Tibial nerve (tissue), 4 donors: ENCODE results near the gene PKHD1. TPM values are rescaled to one million over a fixed set of nuclear protein-coding genes. Genes with fewer than 3 reads are reported as not detected.

ENCODE experiments used
- DNase-seq, 2 donors: peaks; one replicate each; pipeline ENCODE4 v3.0.0-alpha.2; 2019; ENCODE audit warnings: low spot score in 2 of 2
- H3K27ac ChIP-seq, 4 donors: fragments of 200-600 bp; sonication (generic) in 3 of 4; one replicate each; pipeline ENCODE4 v1.5.1; 2017 to 2019; ENCODE audit warnings: mild to moderate bottlenecking in 1 of 4
- H3K27me3 ChIP-seq, 2 donors: fragments of 200-600 bp; sonication (generic) in 1 of 2; one replicate each; pipeline versions ENCODE4 v1.5.1 to v1.6.0; 2017 to 2019
- H3K36me3 ChIP-seq, 3 donors: fragments of 200-600 bp; sonication (generic); one replicate each; pipeline ENCODE4 v1.5.1; 2018 to 2019
- H3K4me1 ChIP-seq, 4 donors: fragments of 200-600 bp; sonication (generic) in 3 of 4; one replicate each; pipeline ENCODE4 v1.5.1; 2017 to 2019
- H3K4me3 ChIP-seq, 4 donors: fragments of 200-600 bp; sonication (generic) in 3 of 4; one replicate each; pipeline ENCODE4 v1.5.1; 2017 to 2019; ENCODE audit warnings: mild to moderate bottlenecking in 1 of 4, moderate library complexity in 1 of 4
- H3K9me3 ChIP-seq, 4 donors: fragments of 200-600 bp; sonication (generic) in 3 of 4; one replicate each; pipeline ENCODE4 v1.5.1; 2017 to 2019
- EP300 ChIP-seq, 2 donors: sonication (generic); formaldehyde crosslinking; IDR thresholded peaks; one replicate each; pipeline ENCODE4 v1.6.1; 2017; ENCODE audit warnings: antibody characterized with exemption in 2 of 2, mild to moderate bottlenecking in 1 of 2
- POLR2A ChIP-seq, 2 donors: fragments of 450-650 bp; IDR thresholded peaks; one replicate each; pipeline ENCODE4 v1.6.1; 2017; ENCODE audit warnings: antibody characterized with exemption in 2 of 2, mild to moderate bottlenecking in 2 of 2, moderate library complexity in 2 of 2
- WGBS, 2 donors: methylation state at CpG; one replicate each; pipeline ENCODE4 v1.1.5; 2018; 5-methylcytosine and 5-hydroxymethylcytosine counted together
- total RNA-seq, 4 donors: library from RNA; depleted of rRNA; stranded (reverse); fragments of >200 nt; gene quantifications; one replicate each; pipeline ENCODE4 v1.1.0, GENCODE V29; 2016
- TF ChIP-seq, protein P1 (sequence below), 5 experiments: fragments of 200-600 bp in 3 of 5; fragments of 450-650 bp in 2 of 5; sonication (generic) in 3 of 5; IDR thresholded peaks; one replicate each; pipeline ENCODE4 v1.5.1; 2016 to 2019; ENCODE audit warnings: antibody characterized with exemption in 5 of 5, mild to moderate bottlenecking in 3 of 5, moderate library complexity in 2 of 5

The PKHD1 gene
- total RNA-seq, 4 donors from 2014 or later = under 0.01 to 0.22 (median 0.20) TPM

GRCh38 chr6:51812231-51812630 is 275.2 kb downstream of the PKHD1 start:
- H3K4me1 ChIP-seq = no peaks in the 10 kb centered on the region
- DNase-seq = no peak
- H3K27ac ChIP-seq = no peak overlapping the region
- WGBS, 2 donors = 82 to 88% methylated on average over 1 of the region's 1 CpG
- H3K27me3 ChIP-seq = no peaks in the 10 kb centered on the region
- peaks cover 0 to 11% (median 2%) of the 10 kb centered on the region in 4 donors for H3K9me3 ChIP-seq
- H3K36me3 ChIP-seq = no peaks in the 10 kb centered on the region
- TF ChIP-seq, protein P1, sequence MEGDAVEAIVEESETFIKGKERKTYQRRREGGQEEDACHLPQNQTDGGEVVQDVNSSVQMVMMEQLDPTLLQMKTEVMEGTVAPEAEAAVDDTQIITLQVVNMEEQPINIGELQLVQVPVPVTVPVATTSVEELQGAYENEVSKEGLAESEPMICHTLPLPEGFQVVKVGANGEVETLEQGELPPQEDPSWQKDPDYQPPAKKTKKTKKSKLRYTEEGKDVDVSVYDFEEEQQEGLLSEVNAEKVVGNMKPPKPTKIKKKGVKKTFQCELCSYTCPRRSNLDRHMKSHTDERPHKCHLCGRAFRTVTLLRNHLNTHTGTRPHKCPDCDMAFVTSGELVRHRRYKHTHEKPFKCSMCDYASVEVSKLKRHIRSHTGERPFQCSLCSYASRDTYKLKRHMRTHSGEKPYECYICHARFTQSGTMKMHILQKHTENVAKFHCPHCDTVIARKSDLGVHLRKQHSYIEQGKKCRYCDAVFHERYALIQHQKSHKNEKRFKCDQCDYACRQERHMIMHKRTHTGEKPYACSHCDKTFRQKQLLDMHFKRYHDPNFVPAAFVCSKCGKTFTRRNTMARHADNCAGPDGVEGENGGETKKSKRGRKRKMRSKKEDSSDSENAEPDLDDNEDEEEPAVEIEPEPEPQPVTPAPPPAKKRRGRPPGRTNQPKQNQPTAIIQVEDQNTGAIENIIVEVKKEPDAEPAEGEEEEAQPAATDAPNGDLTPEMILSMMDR (IDR thresholded peaks at IDR 0.05) = no peak
- TF ChIP-seq EP300 (IDR thresholded peaks at IDR 0.05) (no peak), POLR2A (IDR thresholded peaks at IDR 0.05) (no peak)
- no peak overlapping the region for H3K4me3 ChIP-seq

DNA sequence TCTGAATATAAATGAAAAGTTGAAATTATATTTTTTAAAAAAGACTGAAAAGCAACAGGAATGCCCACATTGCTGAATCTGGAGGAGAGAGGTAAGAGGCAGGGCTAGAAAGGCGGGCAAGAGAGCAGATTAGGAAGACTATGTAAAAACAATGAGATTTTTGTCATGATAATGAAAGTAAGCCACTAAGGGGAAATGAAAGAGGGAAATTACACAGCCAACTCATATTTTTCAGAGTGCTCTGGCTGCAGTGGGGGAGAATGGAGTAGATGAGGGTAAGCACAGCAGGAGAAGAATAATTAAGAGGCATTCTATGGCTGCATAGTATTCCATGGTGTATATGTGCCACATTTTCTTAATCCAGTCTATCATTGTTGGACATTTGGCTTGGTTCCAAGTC is 281.9 kb downstream of the PKHD1 start:
- H3K4me3 ChIP-seq = no peak overlapping the region
- DNase-seq = no peak
- 69 to 79% methylated on average over 1 of the region's 1 CpG for WGBS, 2 donors
- no peaks in the 10 kb centered on the region for H3K27me3 ChIP-seq
- peaks cover 0 to 5% (median 2%) of the 10 kb centered on the region in 4 donors for H3K9me3 ChIP-seq
- no peaks in the 10 kb centered on the region for H3K4me1 ChIP-seq
- TF ChIP-seq POLR2A (IDR thresholded peaks at IDR 0.05) (no peak), EP300 (IDR thresholded peaks at IDR 0.05) (no peak)
- TF ChIP-seq, protein P1 (IDR thresholded peaks at IDR 0.05) = no peak
- H3K36me3 ChIP-seq = no peaks in the 10 kb centered on the region
- H3K27ac ChIP-seq = no peak overlapping the region

GRCh38 chr6:51800603-51801002 is 286.8 kb downstream of the PKHD1 start:
- H3K27ac ChIP-seq = no peak overlapping the region
- no peaks in the 10 kb centered on the region for H3K36me3 ChIP-seq
- H3K27me3 ChIP-seq = no peaks in the 10 kb centered on the region
- TF ChIP-seq POLR2A (IDR thresholded peaks at IDR 0.05) (no peak), EP300 (IDR thresholded peaks at IDR 0.05) (no peak)
- TF ChIP-seq, protein P1 (IDR thresholded peaks at IDR 0.05) = no peak
- peaks cover 0 to 20% (median 0%) of the 10 kb centered on the region in 4 donors for H3K9me3 ChIP-seq
- H3K4me3 ChIP-seq = no peak overlapping the region
- DNase-seq = no peak
- no peaks in the 10 kb centered on the region for H3K4me1 ChIP-seq

DNA sequence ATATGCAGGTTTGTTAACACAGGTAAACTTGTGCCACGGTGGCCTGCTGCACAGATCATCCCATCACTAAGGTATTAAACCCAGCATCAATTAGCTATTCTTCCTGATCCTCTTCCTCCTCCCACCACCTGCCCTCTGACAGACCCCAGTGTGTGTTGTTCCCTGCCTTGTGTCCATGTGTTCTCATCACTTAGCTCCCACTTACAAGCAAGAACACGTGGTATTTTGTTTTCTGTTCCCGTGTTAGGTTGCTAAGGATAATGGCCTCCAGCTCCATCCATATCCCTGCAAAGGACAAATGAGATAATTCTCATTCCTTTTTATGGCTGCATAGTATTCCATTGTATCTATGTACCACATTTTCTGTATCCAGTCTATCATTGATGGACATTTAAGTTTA is 294.0 kb downstream of the PKHD1 start:
- Histone ChIP-seq H3K4me1 (no peaks in the 10 kb centered on the region), H3K9me3 (peaks cover 0 to 20% (median 0%) of the 10 kb centered on the region in 4 donors), H3K36me3 (no peaks in the 10 kb centered on the region), H3K4me3 (no peak overlapping the region), H3K27ac (no peak overlapping the region), H3K27me3 (no peaks in the 10 kb centered on the region)
- DNase-seq = no peak
- 87 to 92% methylated on average over 3 of the region's 3 CpGs for WGBS, 2 donors
- TF ChIP-seq, protein P1 (IDR thresholded peaks at IDR 0.05) = no peak
- TF ChIP-seq EP300 (IDR thresholded peaks at IDR 0.05) = no peak
- no peak for TF ChIP-seq POLR2A (IDR thresholded peaks at IDR 0.05)

- TF ChIP-seq EP300 (IDR thresholded peaks at IDR 0.05) (no peak), POLR2A (IDR thresholded peaks at IDR 0.05) (no peak)
- TF ChIP-seq, protein P1 (IDR thresholded peaks at IDR 0.05) = no peak
- Histone ChIP-seq H3K4me1 (no peaks in the 10 kb centered on the region), H3K9me3 (peaks cover 0 to 13% (median 0%) of the 10 kb centered on the region in 4 donors), H3K36me3 (no peaks in the 10 kb centered on the region), H3K27me3 (no peaks in the 10 kb centered on the region), H3K4me3 (no peak overlapping the region), H3K27ac (no peak overlapping the region)
- DNase-seq = no peak
- WGBS, 2 donors = 44 to 47% methylated on average over 1 of the region's 1 CpG
Measured at GRCh38 chr6:51792273-51793030, 295.0 kb downstream of the PKHD1 start.
